ENCODE results near the gene ADA. TPM values are rescaled to one million over a fixed set of nuclear protein-coding genes. Genes with fewer than 3 reads are reported as not detected.

The ADA gene
- total RNA-seq, 2 donors from 2014 or later: 1.1 to 10.0 TPM

DNA sequence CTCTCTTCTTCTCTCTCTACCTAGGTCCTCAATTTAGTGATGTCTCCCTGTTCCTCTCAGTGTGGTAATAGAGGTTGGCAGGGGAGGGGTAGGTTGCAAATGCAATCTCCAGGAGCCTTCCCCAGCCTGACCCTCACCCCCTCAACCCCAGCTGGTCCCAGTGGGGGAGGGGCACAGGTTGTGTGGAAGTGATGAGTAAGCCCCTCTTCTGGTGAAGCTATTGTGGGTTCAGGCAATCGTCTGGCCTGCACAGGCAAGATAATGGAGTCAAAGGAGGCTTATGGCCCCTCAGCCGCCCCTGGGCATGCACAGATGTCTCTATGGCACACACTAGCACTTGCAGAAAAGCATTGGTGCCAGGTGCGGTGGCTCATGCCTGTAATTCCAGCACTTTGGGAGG is 10.8 kb upstream of the ADA start:
- intact Hi-C loops (cut with DNase I): no loop called here
- H3K4me3 ChIP-seq: no peak overlapping the region
- no peaks in the 10 kb centered on the region for H3K4me1 ChIP-seq (replicated peaks)
- H3K36me3 ChIP-seq: no peaks in the 10 kb centered on the region
- no peak for TF ChIP-seq POLR2A (IDR thresholded peaks at IDR 0.05)
- no peak for TF ChIP-seq POLR2AphosphoS5 (IDR thresholded peaks at IDR 0.05)
- TF ChIP-seq, protein P1, sequence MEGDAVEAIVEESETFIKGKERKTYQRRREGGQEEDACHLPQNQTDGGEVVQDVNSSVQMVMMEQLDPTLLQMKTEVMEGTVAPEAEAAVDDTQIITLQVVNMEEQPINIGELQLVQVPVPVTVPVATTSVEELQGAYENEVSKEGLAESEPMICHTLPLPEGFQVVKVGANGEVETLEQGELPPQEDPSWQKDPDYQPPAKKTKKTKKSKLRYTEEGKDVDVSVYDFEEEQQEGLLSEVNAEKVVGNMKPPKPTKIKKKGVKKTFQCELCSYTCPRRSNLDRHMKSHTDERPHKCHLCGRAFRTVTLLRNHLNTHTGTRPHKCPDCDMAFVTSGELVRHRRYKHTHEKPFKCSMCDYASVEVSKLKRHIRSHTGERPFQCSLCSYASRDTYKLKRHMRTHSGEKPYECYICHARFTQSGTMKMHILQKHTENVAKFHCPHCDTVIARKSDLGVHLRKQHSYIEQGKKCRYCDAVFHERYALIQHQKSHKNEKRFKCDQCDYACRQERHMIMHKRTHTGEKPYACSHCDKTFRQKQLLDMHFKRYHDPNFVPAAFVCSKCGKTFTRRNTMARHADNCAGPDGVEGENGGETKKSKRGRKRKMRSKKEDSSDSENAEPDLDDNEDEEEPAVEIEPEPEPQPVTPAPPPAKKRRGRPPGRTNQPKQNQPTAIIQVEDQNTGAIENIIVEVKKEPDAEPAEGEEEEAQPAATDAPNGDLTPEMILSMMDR (IDR thresholded peaks at IDR 0.05): no peak
- H3K27me3 ChIP-seq (replicated peaks; ENCODE audit: insufficient read depth): no peaks in the 10 kb centered on the region
- DNase-seq (ENCODE audit: low spot score): no peak
- WGBS: 54% methylated on average over 3 of the region's 3 CpGs
- H3K27ac ChIP-seq: no peak overlapping the region
- no peaks in the 10 kb centered on the region for H3K9me3 ChIP-seq

DNA sequence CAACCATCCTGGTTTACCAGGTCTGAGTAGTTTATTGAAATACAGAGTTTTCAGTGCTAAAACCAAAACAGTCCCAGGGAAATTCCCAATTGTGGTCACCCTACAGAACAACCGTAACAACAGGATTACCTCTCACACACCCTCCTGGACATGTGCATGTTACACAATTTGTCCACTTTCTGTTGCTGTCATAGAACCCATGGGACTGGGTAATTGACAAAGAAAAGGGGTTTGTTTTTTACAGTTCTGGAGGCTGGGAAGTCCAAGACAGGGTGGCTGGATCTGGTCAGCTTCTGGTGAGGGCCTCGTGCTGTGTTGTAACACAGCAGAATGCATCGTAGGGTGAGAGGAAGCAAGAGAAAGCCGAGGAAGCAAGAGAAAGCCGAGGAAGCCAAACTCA is 9.1 kb upstream of the ADA start:
- Histone ChIP-seq H3K4me3 (no peak overlapping the region), H3K27ac (no peak overlapping the region), H3K27me3 (replicated peaks; ENCODE audit: insufficient read depth) (no peaks in the 10 kb centered on the region), H3K9me3 (no peaks in the 10 kb centered on the region), H3K36me3 (no peaks in the 10 kb centered on the region), H3K4me1 (replicated peaks) (no peaks in the 10 kb centered on the region)
- no peak for DNase-seq (ENCODE audit: low spot score)
- intact Hi-C loops (cut with DNase I): no loop called here
- WGBS: 76% methylated on average over 5 of the region's 5 CpGs
- TF ChIP-seq POLR2AphosphoS5 (IDR thresholded peaks at IDR 0.05) (no peak), POLR2A (IDR thresholded peaks at IDR 0.05) (no peak)
- TF ChIP-seq, protein P1 (IDR thresholded peaks at IDR 0.05): no peak

DNA sequence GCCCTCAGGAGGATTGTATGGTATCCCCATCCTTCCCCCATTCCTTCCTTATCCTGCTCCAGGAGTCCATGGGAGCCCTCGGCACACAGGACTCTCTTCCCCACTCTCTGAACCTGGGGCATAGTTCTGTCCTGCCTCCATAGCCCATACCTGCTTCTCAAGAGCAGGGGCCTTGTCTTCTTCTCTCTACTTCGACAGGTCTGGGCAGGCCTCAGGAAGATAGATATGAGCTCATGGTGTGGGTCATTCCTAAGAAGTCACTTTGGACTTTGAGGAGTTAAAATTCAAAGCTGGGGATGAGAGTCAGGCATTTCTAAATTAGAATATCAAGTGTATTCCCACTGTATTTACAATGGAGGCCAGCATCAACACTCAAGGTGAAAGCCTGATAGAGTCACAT is 8.4 kb upstream of the ADA start:
- Histone ChIP-seq H3K4me1 (replicated peaks) (no peaks in the 10 kb centered on the region), H3K36me3 (no peaks in the 10 kb centered on the region), H3K27me3 (replicated peaks; ENCODE audit: insufficient read depth) (no peaks in the 10 kb centered on the region), H3K27ac (no peak overlapping the region), H3K4me3 (no peak overlapping the region), H3K9me3 (no peaks in the 10 kb centered on the region)
- intact Hi-C loops (cut with DNase I): no loop called here
- no peak for DNase-seq (ENCODE audit: low spot score)
- TF ChIP-seq POLR2AphosphoS5 (IDR thresholded peaks at IDR 0.05): no peak
- WGBS: 88% methylated on average over 2 of the region's 2 CpGs

DNA sequence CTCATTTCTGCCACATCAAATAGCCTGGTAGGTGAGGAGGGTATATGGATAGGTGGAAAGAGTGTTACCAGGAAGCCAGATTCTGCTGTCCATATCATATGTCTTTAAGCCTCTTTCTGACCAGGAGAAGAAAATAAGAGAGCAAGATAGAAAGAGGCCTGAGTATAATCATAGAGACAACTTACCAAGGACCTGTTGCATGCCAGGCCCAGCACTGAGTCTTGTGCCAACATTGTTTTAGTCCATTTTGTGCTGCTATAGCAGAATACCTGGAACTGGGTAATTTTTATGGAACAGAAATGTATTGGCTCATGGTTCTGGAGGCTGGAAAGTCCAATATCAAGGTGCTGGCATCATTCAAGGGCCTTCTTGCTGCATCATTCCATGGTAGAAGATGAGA is 7.3 kb upstream of the ADA start:
- Histone ChIP-seq H3K4me1 (replicated peaks) (no peaks in the 10 kb centered on the region), H3K27me3 (replicated peaks; ENCODE audit: insufficient read depth) (no peaks in the 10 kb centered on the region), H3K9me3 (no peaks in the 10 kb centered on the region), H3K27ac (no peak overlapping the region), H3K36me3 (no peaks in the 10 kb centered on the region), H3K4me3 (no peak overlapping the region)
- no peak for TF ChIP-seq POLR2A (IDR thresholded peaks at IDR 0.05)
- no peak for TF ChIP-seq POLR2AphosphoS5 (IDR thresholded peaks at IDR 0.05)
- TF ChIP-seq, protein P1 (IDR thresholded peaks at IDR 0.05): no peak
- intact Hi-C loops (cut with DNase I): no loop called here
- no peak for DNase-seq (ENCODE audit: low spot score)

DNA sequence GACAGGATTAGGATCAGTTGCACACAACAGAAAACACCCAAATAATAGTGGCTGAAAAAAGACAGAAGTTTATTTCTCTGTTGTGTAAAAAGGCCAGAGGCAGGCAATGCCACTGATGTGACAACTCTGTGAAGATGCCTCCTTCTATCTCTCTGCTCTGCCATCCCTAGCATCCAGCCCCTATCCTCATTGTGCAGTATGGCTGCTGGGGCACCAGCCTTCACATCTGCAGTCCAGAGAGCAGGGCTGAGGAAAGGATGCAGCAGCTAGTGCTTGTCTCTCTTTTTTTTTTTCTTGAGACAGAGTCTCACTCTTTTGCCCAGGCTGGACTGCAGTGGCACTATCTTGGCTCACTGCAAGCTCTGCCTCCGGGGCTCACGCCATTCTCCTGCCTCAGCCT is 6.4 kb upstream of the ADA start:
- Histone ChIP-seq H3K27ac (no peak overlapping the region), H3K4me3 (no peak overlapping the region), H3K9me3 (no peaks in the 10 kb centered on the region), H3K36me3 (no peaks in the 10 kb centered on the region), H3K4me1 (replicated peaks) (no peaks in the 10 kb centered on the region), H3K27me3 (replicated peaks; ENCODE audit: insufficient read depth) (no peaks in the 10 kb centered on the region)
- intact Hi-C loops (cut with DNase I): no loop called here
- WGBS: 91% methylated on average over 2 of the region's 2 CpGs
- no peak for DNase-seq (ENCODE audit: low spot score)
- TF ChIP-seq, protein P1 (IDR thresholded peaks at IDR 0.05): no peak
- TF ChIP-seq POLR2A (IDR thresholded peaks at IDR 0.05) (no peak), POLR2AphosphoS5 (IDR thresholded peaks at IDR 0.05) (no peak)
